Endothelial cell of umbilical vein (primary cell): Measurements from ENCODE around the gene AMER3. TPM values are rescaled to one million over a fixed set of nuclear protein-coding genes. Genes with fewer than 3 reads are reported as not detected.
"Not testable (repeated sequence)": the region's sequence is repeated elsewhere in the genome, so short reads cannot be mapped to it uniquely, and the experiment has no call there.

ENCODE experiments used
- Bru-seq: library from RNA; stranded (reverse); fragments of 400-500 nt; gene quantifications from one replicate; lab custom pipeline; 2021; lab: Mats Ljungman, UMichigan
- BruChase-seq, 2 experiments: library from RNA; stranded (reverse); fragments of 400-500 nt; gene quantifications; one replicate each; lab custom pipeline; 2021; lab: Mats Ljungman, UMichigan
- BruUV-seq: library from RNA; stranded (reverse); fragments of 400-500 nt; replicated peaks from 2 replicates; lab custom pipeline; 2021; lab: Mats Ljungman, UMichigan
- CTCF ChIA-PET: fragments of 300-600, 350-600 bp; sonication (Branson Sonifier 250); formaldehyde crosslinking; loops from one replicate; lab custom pipeline; 2021; ENCODE audit warnings: antibody characterized with exemption, inconsistent platforms; lab: Charles Lee
- POLR2A ChIA-PET: fragments of 300-600, 350-600 bp; sonication (Branson Sonifier 250); formaldehyde crosslinking; loops from one replicate; lab custom pipeline; 2021; ENCODE audit warnings: antibody characterized with exemption, inconsistent platforms; lab: Charles Lee
- DNase-seq: peaks from one replicate; pipeline ENCODE4 v3.0.0-alpha.2; 2011; ENCODE audit warnings: low read depth, low spot score
- FAIRE-seq: peaks from 2 replicates; lab custom pipeline; 2011; peaks lifted over from hg19 to GRCh38; lab: Jason Lieb, UNC
- H2AFZ ChIP-seq: 2 replicates; pipeline ENCODE4 v1.6.0; 2012; ENCODE audit warnings: low read depth, low read length, control low read depth, inconsistent platforms
- H3K27ac ChIP-seq: 2 replicates; pipeline ENCODE4 v1.5.1; 2011; ENCODE audit warnings: low read depth, mild to moderate bottlenecking, control low read depth, low read length, moderate library complexity; ENCODE audit not compliant: insufficient read depth
- H3K27me3 ChIP-seq, 2 experiments: 2 replicates each; pipeline versions ENCODE4 v1.6.0 to v1.6.1; 2011; ENCODE audit warnings: low read length in 2 of 2, mixed read lengths in 1 of 2; ENCODE audit not compliant: control insufficient read depth in 2 of 2, insufficient read depth in 2 of 2
- H3K36me3 ChIP-seq, 2 experiments: 2 replicates in 1 of 2; 3 replicates in 1 of 2; pipeline ENCODE4 v1.5.1; 2011; ENCODE audit warnings: low read length in 2 of 2, mild to moderate bottlenecking in 1 of 2, moderate library complexity in 1 of 2; ENCODE audit not compliant: control insufficient read depth in 2 of 2, insufficient read depth in 2 of 2; ENCODE audit errors: extremely low read depth in 1 of 2
- H3K4me1 ChIP-seq: 3 replicates; pipeline ENCODE4 v1.5.1; 2011; ENCODE audit warnings: mild to moderate bottlenecking, low read length; ENCODE audit not compliant: control insufficient read depth, insufficient read depth; ENCODE audit errors: extremely low read depth
- H3K4me2 ChIP-seq: 2 replicates; pipeline ENCODE4 v1.6.1; 2011; ENCODE audit warnings: low read length, control low read depth, mixed read lengths; ENCODE audit not compliant: insufficient read depth
- H3K4me3 ChIP-seq, 3 experiments: fragments of 200-600 bp in 1 of 3; sonication (generic), shearing (Covaris generic) in 1 of 3; replicated peaks in 1 of 3; 2 replicates each; pipeline ENCODE4 v1.5.1; 2011 to 2016; ENCODE audit warnings: control low read depth in 3 of 3, low read length in 3 of 3, mild to moderate bottlenecking in 2 of 3, inconsistent platforms in 1 of 3, low read depth in 1 of 3, moderate library complexity in 1 of 3; ENCODE audit not compliant: insufficient read depth in 1 of 3
- H3K79me2 ChIP-seq: 2 replicates; pipeline ENCODE4 v1.6.0; 2012; ENCODE audit warnings: low read length, inconsistent platforms; ENCODE audit not compliant: control insufficient read depth, insufficient read depth
- H3K9ac ChIP-seq: replicated peaks from 2 replicates; pipeline ENCODE3; 2011; ENCODE audit warnings: low read length, control low read depth; ENCODE audit not compliant: insufficient read depth; ENCODE audit errors: extremely low read depth
- H3K9me1 ChIP-seq: replicated peaks from 3 replicates; pipeline ENCODE4 v1.6.0; 2011; ENCODE audit warnings: mild to moderate bottlenecking, low read length; ENCODE audit not compliant: control insufficient read depth, insufficient read depth; ENCODE audit errors: extremely low read depth
- H3K9me3 ChIP-seq: replicated peaks from 2 replicates; pipeline ENCODE4 v1.5.1; 2012; ENCODE audit warnings: low read length, inconsistent platforms; ENCODE audit not compliant: control insufficient read depth, insufficient read depth
- H4K20me1 ChIP-seq: replicated peaks from 2 replicates; pipeline ENCODE3; 2011; ENCODE audit warnings: mild to moderate bottlenecking, low read length; ENCODE audit not compliant: control insufficient read depth, insufficient read depth; ENCODE audit errors: extremely low read depth
- CTCF ChIP-seq, 2 donors: IDR thresholded peaks; 1 replicate in 1 of 2; 2 replicates in 1 of 2; pipeline ENCODE4 v1.5.1; 2011; ENCODE audit warnings: low read length in 2 of 2, mild to moderate bottlenecking in 2 of 2, moderate library complexity in 2 of 2, control low read depth in 1 of 2, inconsistent platforms in 1 of 2, low read depth in 1 of 2; ENCODE audit not compliant: insufficient read depth in 1 of 2; ENCODE audit errors: extremely low read depth in 1 of 2
- MAX ChIP-seq: IDR thresholded peaks from 2 replicates; pipeline ENCODE4 v1.6.1; 2011; ENCODE audit not compliant: insufficient read depth, insufficient read length
- dilution Hi-C: fragments of 300-500 bp; cut with MboI; formaldehyde crosslinking; loops from one replicate; pipeline ENCODE4 v1.15.0; 2019; ENCODE audit warnings: low sequenced_read_pairs; ENCODE audit not compliant: extremely low pct_ligation_motif_present
- intact Hi-C: fragments of 100-400 bp; cut with micrococcal nuclease; formaldehyde crosslinking; loops from one replicate; pipeline ENCODE4 v1.10.0; 2022
- long read RNA-seq: library from polyadenylated mRNA; stranded (forward); transcript quantifications from one replicate; pipeline ENCODE4 v2.0.0, GENCODE V29; 2021
- polyA minus RNA-seq, 3 experiments: library from RNA; depleted of rRNA, polyadenylated mRNA; stranded (reverse); fragments of >200 nt; gene quantifications; 1 replicate in 1 of 3; 2 replicates in 2 of 3; pipeline ENCODE4 v1.2.3, GENCODE V29; 2011
- polyA plus RNA-seq, 4 experiments: library from polyadenylated mRNA; depleted of rRNA in 3 of 4; stranded (reverse) in 3 of 4; unstranded in 1 of 4; fragments of >200 nt; gene quantifications; 2 replicates each; pipeline versions ENCODE4 v1.2.1 to v1.2.3, GENCODE V29; 2011 to 2012; ENCODE audit warnings: missing spikeins in 1 of 4
- total RNA-seq: library from RNA; stranded (reverse); gene quantifications from 2 replicates; pipeline ENCODE4 v1.2.3, GENCODE V29; 2021

AMER3 gene
- total RNA-seq: not detected in 2 replicates
- polyA plus RNA-seq: not detected in 2 replicates
- not detected in 2 replicates for polyA plus RNA-seq (2011; cell fraction: cytosol; rRNA removed)
- not detected in 2 replicates for polyA plus RNA-seq (2011; cell fraction: nucleus; rRNA removed)
- not detected in 2 replicates for polyA plus RNA-seq (2012)
- not detected in 2 replicates for polyA minus RNA-seq
- polyA minus RNA-seq (2011; cell fraction: cytosol; rRNA and poly(A)+ RNA removed): not detected
- not detected in 2 replicates for polyA minus RNA-seq (2011; cell fraction: nucleus; rRNA and poly(A)+ RNA removed)
- Bru-seq, nascent RNA: not detected
- not detected for BruChase-seq, experiment 1, labeled RNA remaining after a 6-hour chase
- not detected for BruChase-seq, experiment 2, labeled RNA remaining after a 2-hour chase
- long read RNA-seq: 0 reads

DNA sequence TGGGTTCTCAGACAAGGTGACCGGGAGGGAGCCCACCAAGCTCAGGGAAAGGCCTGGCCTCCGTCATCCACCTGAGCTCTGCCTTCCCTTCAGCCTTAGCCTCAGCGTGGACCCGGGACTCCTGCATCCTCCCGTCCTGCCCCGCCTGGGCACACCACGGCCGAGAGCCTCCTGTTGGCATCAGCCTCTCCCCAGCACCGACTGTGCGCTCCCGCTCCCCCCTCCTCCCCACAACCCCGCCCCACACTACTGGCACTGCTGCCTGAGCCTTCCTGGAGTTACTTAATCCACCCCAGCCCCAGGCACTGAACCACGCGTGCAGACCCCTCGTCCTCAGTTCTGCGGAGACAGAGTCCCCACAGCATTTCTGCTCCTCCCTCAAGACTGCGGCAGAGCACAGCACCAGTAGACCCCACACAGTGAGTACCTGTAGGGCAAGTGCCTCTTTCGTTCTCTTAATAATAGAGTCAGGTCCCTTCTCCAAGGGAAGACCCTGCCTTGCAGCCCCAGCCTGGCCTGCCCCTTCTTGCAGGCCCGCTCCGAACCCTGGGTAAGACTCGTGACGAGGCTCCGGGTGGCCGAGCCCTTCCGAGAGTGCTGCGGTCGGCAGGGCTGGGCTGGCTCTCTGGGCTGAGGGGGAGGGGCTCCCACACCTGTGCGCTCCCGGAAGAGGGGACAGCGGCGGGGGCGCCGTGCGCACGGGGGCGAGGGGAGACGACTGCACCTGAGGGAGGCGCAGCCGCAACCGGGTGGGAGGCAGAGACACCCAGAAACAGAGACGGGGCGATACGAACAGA lies at the start of gene AMER3:
TSS of gene AMER3 (plus strand) at position 285 of the 797 bp plus-strand sequence. CDS start 6,533 bp downstream, outside the sequence.
- intact Hi-C loops: no loop called here
- Histone ChIP-seq H3K27ac (no peak within 1 kb of the TSS), H4K20me1 (no peaks in the 10 kb centered on the region), H3K4me3 (no peak within 1 kb of the TSS), H3K9ac (no peak within 1 kb of the TSS), H3K79me2 (no peaks in the 10 kb centered on the region), H3K9me1 (no peaks in the 10 kb centered on the region), H2AFZ (no peak within 1 kb of the TSS), H3K9me3 (no peaks in the 10 kb centered on the region), H3K27me3 (peaks cover 4% of the 10 kb centered on the region in 2 experiments), H3K4me1 (no peaks in the 10 kb centered on the region), H3K4me2 (no peak within 1 kb of the TSS), H3K36me3 (no peaks in the 10 kb centered on the region)
- FAIRE-seq (no peak), DNase-seq (no peak)
- CTCF ChIA-PET: interaction anchor here (1.2 kb wide), 1 partner anchor 42 kb away, joined by 4 read pairs; no protein-coding TSS in a partner anchor
- TF ChIP-seq MAX (no peak), CTCF (IDR thresholded peaks at IDR 0.05; ENCODE audit: extremely low read depth in 1 of 2, insufficient read depth in 1 of 2, low read depth in 1 of 2, low read length in 2 of 2) (no peak)
- dilution Hi-C loops: no loop called here
- POLR2A ChIA-PET: no interaction called here
- BruUV-seq: no TSS peak

GRCh38 chr2:130714795-130715194 lies 40.5 kb upstream of the AMER3 start:
- H3K4me2 ChIP-seq, H2AFZ ChIP-seq, BruUV-seq, CTCF ChIA-PET, DNase-seq, H3K4me1 ChIP-seq, dilution Hi-C loops, H3K27me3 ChIP-seq, POLR2A ChIA-PET, intact Hi-C loops, H3K79me2 ChIP-seq, H4K20me1 ChIP-seq, H3K9ac ChIP-seq, H3K9me3 ChIP-seq, H3K4me3 ChIP-seq, H3K36me3 ChIP-seq, H3K9me1 ChIP-seq, H3K27ac ChIP-seq, FAIRE-seq: not testable (repeated sequence)
